Inferior parietal cortex (tissue), 1 donor: ENCODE measurements around the gene TAF11.
"Not testable (repeated sequence)": the region's sequence is repeated elsewhere in the genome, so short reads cannot be mapped to it uniquely, and the experiment has no call there.

ENCODE experiments used
- DNase-seq: peaks from one replicate; pipeline ENCODE4 v3.0.0-alpha.2; 2016; ENCODE audit errors: extremely low spot score

The TAF11 gene

GRCh38 chr6:34887753-34888513 lies at the start of gene TAF11:
Gene TAF11, minus strand, starts transcription at chr6:34888042. Its CDS starts 85 bp downstream, at chr6:34887957.
- peak; percentile 98 for DNase-seq

DNA sequence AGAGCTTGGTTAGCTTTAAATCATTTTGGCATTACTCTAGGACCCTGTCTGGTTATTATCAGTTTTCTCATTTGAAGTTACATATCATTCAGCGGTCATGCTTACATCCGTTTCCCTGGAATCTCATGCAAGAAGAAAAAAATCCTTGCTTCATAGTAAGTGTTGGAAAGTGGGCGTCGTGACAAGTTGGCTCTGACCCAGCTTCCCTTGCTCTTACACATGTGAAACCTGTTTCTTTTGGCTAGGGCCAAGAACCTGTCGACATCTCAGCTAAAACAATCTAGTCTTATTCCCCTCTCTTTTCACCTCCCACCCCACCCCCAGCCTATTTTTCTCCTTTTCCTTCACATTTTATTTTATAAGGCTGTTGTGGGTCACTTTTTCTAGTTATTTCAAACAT lies 46.7 kb upstream of the TAF11 start:
- DNase-seq = no peak

DNA sequence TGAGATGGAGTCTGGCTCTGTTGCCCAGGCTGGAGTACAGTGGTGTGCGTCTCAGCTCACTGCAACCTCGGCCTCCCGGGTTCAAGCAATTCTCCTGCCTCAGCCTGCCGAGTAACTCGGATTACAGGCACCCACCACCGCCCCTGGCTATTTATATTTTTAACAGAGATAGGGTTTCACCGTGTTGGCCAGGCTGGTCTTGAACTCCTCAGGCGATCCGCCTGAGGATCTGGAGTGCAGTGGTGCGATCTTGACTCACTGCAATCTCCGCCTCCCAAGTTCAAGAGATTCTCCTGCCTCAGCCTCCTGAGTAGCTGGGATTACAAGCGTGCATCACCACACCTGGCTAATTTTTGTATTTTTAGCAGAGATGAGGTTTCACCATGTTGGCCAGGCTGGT lies 44.4 kb upstream of the TAF11 start:
- not testable (repeated sequence) for DNase-seq

- no peak for DNase-seq
These were observed 42.4 kb upstream of the TAF11 start for GRCh38 chr6:34930221-34930620.

GRCh38 chr6:34929241-34929978 lies 41.6 kb upstream of the TAF11 start:
- DNase-seq = no peak

DNA sequence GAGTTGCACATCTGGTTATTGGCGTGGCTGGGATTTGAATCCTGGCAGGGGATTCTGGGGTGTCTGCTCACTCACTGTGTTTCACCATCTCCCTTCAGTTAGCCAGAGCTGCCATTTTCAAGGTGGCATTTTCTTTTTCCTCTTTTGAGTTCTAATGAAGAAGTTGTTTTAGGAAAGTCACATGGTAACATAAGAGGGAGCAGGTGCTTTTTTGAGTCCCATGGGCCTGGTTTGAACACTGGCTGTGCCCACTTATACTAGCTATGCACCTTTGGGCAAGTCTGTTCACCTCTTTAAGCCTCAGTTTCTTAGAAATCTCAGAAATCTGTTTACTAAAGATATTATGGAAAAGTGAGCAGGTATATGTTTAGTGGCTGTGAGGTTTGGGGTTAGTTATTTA lies 40.9 kb upstream of the TAF11 start:
- DNase-seq = no peak

- no peak for DNase-seq
These were observed 40.4 kb upstream of the TAF11 start for GRCh38 chr6:34928220-34928619.

GRCh38 chr6:34926655-34927054 lies 38.8 kb upstream of the TAF11 start:
- no peak for DNase-seq

DNA sequence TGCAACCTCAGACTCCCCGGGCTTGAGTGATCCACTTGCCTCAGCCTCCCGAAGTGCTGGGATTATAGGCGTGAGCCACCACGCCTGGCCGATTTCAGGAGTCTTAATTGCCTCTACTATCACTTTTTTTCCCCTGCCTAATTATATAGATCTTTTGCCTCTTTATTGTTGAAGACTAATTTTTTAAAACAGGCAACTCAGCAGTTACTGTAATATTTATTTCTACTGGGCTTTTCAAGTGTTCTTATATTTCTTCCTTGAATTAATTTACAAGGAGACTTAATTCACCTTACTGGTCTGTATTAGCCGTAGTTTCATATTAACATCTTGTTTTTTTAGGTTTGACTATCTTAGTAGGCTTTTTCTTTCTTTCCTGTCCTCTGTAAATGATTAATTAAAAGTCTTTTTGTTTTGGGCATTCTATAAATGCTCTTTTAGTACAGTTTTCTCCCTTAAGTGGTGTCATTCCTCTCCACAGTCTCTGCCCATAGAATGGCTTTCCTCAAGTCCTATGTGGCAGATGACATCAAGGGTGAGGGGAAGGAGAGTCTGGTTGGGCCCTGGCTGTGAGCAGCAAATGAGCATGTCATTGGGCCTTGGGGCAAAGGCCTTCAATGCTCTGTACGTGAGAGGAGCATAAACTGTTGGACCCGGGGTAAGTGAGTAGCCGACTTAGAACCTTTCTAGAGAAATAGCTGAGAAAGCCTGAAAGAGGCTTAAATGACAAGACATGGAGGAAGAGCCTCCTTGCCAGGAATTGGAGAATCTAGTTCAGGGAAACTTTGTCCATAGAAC lies 37.2 kb upstream of the TAF11 start:
- no peak for DNase-seq

GRCh38 chr6:34922177-34922663 lies 34.4 kb upstream of the TAF11 start:
- DNase-seq = no peak

DNA sequence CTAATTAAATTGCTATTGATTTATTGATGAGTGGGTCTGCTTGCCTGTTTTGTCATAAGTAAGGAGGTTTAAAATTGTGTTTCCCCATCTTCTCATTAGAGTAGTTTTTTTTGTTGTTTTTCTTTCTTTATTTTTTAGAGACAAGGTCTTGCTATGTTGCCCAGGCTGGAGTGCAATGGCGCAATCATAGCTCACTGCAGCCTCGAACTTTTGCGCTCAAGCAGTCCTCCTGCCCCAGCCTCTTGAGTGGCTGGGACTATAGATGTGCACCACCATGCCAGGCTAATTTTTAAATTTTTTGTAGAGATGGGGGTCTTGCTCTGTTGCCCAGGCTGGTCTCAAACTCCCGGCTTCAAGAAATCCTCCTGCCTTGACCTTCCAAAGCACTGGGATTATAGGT lies 32.3 kb upstream of the TAF11 start:
- DNase-seq = no peak

DNA sequence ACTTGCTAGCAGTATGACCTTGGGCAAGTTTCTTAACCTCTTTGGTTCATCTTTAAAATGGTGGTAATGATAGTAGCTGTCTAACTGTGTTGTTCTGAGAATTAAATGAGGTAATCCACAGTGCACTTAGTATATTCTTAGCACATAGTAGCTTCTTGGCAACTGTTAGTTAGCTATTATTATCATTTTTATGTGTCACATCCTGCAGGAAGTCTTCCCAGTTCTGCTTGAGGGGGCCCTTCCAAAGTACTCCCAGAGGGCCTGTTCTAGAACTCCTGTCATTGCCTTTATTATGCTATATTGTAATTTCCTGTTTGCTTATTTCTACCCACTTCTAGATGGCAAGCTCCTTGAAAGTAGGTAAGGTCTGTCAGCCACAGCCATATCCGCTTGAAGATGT lies 31.8 kb upstream of the TAF11 start:
- DNase-seq = no peak

DNA sequence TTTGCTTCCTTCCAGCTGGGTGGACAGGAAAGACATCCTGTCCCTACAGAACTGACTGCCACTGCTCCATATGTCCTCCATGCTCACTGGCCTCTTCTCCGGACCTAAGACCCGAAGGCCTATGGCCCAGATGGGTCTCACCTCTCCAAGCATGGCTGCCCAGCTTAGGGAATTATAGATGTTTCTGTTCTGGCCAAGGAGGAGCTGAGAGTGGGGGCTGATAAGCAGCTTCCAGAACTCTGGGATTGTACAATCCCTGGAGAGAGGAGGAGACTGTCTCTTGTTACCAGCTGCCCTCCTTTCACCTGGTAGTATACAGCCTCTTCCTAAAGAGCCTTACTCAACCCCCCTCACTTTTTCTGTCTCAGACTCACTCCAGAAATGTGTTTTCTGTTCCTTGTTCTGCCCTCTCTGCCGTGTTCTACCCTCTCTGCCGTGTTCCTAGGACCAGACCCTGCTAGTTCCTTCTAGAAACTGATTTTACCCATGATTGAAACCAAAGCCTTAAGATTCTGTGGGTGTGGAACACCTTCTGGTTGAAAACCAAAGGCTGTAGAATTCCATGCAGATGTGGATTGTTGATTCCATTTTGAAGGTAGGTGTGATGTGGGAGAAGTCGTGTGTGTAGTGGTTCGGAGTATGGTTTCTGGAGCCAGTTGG lies 29.9 kb upstream of the TAF11 start:
- DNase-seq = no peak

- DNase-seq = no peak
These were observed 28.6 kb upstream of the TAF11 start for GRCh38 chr6:34916348-34916967.

GRCh38 chr6:34914358-34914757 lies 26.5 kb upstream of the TAF11 start:
- DNase-seq = no peak

- DNase-seq = no peak
These were observed 25.0 kb upstream of the TAF11 start for GRCh38 chr6:34912715-34913464.

DNA sequence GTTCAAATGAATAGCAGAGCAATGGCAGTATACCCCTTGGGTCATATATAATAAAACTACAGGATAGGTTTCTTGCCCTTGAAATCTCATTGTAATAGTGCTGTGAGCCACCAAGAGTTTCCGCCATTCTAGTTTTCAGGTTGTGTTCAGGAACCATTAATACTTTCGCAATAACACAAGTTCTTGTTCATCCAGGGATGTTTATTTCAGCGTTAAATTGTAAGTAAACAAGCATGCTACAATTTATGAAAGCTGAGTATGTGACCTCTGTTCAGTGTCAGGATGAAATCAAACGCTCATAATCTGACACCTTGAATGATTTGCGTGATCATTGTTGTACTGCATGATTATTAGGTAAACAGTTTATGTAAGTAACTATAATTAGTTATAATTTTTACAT lies 24.0 kb upstream of the TAF11 start:
- no peak for DNase-seq

DNA sequence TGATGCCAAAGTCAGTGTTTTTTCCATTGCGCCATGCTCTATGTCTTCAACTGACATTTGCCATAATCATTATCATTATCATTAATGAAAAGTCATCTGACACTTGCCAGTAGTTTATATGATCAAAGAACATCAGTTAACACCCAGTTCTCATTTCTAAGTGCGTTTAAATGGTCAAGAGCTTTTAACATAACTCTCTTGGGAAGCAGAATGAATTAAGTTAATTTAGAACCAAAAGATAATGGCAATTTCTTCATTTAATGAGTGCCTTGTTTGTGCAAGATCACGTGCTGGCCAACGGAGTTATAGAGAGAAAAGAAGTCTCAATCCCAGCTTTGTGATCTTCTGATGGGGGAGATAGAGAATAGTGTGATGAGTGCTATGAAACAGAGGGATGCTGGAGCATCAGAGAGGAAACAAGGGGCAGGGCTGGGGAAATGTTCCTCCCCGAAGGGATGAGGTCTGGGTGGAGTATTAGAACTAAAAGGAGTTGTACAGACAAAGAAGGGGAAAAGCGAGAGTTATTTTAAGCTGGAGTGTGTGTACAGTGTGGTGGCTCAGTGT lies 21.6 kb upstream of the TAF11 start:
- no peak for DNase-seq

DNA sequence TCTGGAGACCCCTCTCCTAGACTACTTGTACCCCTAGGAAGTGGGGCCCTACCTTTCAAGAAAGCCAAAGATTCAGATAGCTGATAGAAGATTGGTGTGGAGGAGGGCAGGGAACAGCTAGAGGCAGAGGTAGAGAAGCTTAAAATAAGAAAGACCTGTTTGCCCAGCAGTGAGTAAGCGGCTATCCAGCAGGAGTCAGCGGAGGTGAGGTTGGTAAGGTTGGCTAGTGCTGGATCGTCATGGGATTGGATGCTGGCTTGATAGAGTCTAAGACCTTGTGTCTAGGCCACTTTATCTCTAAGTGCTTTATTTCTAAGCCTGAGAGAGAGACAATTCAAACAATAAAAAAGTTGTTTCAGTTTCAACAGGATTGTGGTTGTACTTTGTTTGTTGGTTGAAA lies 20.4 kb upstream of the TAF11 start:
- no peak for DNase-seq

DNA sequence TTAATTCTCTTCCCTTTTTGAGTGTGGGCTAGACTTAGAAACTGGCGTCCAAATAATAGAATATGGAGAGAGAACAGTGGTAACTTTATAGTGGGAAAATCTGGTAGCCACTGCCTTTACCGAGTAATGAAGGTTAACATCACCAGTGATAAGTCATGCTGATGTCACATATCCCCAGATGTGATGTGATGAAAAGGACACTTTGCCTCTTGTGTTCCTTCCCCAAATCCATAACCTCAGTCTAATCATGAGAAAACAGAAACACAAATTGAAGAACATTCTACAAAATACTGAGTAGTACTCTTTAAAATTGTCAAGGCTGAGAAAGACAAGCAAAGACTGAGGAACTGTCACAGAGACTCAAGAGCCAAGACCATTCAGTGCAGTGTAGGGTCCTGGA lies 19.0 kb upstream of the TAF11 start:
- no peak for DNase-seq
